GM12875 (cell line): Measurements from ENCODE around the gene GCNT2.

Experiments
- H3K4me3 ChIP-seq: one replicate; pipeline ENCODE4 v1.5.1; 2011; ENCODE audit warnings: low read depth, low read length, control low read depth
- TF ChIP-seq, protein P1 (sequence below): IDR thresholded peaks from 2 replicates; pipeline ENCODE4 v1.5.1; 2011; ENCODE audit warnings: low read depth, mild to moderate bottlenecking, control low read depth, inconsistent platforms, low read length, moderate library complexity, borderline replicate concordance; ENCODE audit not compliant: insufficient read depth

GCNT2 gene

DNA sequence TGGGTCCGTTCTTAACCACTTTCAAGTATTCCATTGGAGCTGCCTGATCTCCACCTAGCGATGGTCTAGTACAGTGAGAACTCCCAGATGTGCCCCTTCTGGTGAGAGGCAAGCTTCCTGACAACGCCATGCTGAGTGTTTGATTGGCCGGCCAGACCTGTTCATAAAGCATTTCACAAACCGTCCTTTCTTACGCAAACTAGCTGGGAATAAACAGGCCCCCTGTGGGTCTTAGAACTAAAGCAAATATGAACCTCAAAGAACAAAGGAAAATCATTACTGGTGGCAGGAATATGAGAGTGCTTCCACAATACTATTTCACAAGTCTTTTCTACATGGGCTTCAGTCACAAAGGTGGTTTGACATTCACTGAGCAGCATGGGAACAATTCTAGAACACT lies 15.6 kb upstream of the GCNT2 start:
- TF ChIP-seq, protein P1, sequence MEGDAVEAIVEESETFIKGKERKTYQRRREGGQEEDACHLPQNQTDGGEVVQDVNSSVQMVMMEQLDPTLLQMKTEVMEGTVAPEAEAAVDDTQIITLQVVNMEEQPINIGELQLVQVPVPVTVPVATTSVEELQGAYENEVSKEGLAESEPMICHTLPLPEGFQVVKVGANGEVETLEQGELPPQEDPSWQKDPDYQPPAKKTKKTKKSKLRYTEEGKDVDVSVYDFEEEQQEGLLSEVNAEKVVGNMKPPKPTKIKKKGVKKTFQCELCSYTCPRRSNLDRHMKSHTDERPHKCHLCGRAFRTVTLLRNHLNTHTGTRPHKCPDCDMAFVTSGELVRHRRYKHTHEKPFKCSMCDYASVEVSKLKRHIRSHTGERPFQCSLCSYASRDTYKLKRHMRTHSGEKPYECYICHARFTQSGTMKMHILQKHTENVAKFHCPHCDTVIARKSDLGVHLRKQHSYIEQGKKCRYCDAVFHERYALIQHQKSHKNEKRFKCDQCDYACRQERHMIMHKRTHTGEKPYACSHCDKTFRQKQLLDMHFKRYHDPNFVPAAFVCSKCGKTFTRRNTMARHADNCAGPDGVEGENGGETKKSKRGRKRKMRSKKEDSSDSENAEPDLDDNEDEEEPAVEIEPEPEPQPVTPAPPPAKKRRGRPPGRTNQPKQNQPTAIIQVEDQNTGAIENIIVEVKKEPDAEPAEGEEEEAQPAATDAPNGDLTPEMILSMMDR, result no peak
- no peak overlapping the region for H3K4me3 ChIP-seq

DNA sequence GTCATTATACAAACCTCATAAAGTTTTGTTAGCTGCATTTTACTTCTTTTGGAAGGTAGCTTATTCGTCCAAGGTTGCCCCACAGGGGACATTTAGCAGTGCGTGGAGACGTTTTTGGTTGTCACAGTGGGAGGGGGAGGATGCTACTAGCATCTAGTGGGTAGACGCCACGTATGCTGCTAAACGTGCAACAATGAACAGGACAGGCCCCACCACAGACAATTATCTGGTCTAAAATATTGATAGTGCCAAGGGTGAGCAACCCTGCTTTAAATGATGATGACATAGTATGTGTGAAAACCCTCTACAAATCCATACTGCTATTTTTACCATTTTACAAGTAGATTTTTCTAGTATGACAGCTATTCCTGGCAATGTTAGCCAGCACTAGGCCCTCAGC lies 13.9 kb upstream of the GCNT2 start:
- TF ChIP-seq, protein P1, result no peak
- H3K4me3 ChIP-seq, result no peak overlapping the region

DNA sequence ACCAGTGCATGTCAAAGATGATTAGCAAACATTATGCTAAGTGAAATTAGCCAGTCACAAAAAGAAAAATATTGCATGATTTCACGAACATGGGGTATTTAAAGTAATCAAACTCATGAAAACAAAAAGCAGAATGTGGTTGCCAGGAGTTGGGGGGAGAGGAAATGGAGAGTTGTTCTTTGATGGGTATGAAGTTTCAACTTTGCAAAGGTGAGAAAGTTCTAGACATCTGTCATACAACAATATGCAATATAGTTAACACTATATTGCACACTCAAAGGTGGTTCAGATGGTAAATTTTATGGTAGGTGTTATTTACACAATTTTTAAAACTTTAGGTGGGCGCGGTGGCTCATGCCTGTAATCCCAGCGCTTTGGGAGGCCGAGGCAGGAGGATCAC lies 13.4 kb upstream of the GCNT2 start:
- TF ChIP-seq, protein P1, result no peak
- H3K4me3 ChIP-seq, result no peak overlapping the region

DNA sequence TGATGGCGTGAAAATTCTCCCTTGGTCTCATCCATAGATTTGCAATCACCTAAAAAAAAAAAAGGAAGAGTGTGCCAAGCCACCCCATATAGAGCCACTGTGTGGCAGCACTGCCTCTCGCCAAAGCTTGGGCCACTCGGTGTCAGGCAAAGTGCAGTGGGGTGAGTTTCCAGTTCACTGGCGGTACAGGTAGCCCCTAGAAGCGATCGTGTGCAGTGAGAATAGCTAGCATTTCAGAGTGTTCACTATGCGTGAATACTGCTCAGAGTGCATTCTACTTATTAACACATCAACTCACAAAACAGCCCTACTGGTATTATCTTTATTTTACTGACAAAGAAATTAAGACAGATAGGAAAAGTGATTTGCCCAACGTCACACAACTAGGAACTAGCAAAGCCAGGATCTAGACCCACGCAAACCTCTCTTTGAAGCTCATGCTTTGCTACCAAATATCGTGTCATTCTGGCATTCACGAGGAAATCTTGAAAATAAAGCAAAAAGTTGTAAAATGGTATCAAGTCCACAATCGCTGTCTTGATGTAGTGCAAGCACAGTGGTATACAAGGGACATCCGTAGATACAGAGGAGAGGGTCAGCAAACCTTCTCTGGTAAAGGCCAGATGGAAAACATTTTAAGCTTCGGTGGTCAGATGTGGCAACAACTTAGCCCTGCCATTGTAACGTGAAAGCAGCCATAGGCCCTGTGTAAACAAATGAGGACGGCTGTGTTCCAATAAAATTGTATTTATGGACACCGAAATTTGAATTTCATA lies 10.4 kb upstream of the GCNT2 start:
- TF ChIP-seq, protein P1, result peak; percentile 68
- no peak overlapping the region for H3K4me3 ChIP-seq

DNA sequence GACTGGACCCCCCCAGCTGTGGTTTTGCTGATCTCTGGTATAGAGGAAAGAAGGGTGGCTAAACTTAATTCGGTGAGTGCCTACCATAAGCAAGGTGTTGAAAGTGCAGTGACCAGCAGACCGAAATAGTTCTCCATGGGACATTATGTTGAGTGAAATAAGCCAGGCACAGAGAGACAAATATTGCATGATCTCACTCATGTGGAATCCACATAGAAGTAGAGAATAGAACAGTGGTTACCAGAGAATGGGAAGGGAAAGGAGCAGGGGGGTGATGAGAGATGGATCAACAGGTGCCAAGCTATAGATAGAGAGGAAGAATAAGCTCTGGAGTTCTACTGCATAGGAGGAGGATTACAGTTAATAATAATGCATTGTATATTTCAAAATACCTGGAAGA lies 9.7 kb upstream of the GCNT2 start:
- H3K4me3 ChIP-seq, result no peak overlapping the region
- TF ChIP-seq, protein P1, result no peak

DNA sequence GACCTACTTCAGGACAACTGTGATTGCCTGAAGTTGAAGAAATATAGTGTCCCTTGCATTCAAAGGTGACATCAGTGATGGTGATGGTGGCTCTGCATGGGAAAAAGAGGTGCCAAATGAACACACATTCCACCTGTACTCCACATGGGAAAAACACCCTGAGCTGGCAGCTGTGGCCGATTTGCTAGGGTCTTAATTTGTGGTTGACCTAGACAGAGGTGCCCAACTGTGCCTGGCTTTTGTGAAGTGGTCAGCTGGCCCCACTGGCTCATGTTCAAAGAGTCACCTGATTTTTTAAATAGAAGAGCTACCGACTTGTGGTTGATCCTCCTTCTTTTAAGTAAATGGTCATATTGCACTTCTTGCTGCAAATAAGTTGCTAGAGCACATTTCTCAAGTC lies 7.6 kb upstream of the GCNT2 start:
- no peak overlapping the region for H3K4me3 ChIP-seq
- TF ChIP-seq, protein P1, result no peak

DNA sequence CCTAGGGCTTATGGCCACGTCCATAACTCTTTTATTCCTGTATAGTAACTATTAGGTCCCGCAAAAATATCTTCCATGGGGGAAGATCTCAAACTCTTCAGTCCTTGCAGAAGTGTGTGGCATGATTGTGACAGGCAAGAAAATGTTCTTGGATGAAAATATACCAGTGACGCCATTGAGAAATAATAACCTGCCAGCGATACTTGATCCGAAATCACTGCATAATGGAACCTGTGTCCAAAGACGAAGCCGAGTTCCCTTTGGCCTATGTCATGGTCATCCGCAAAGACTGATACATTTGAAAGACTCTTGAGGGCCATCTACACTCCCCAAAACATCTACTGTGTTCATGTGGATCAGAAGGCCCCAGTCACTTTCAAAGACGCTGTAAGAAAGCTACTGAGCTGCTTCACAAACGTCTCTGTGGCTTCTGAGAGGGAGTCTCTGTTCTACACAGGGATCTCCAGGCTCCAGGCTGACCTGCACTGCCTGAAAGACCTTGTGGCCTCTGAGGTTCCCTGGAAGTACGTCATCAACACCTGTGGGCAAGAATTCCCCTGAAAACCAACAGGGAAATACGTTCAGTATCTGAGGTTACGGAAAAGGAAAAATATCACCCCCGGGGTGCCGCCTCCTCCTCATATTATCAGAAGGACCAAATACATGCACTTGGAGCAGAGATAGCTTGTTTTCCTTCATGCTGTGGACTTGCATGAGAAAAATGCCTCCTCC lies 6.9 kb upstream of the GCNT2 start:
- H3K4me3 ChIP-seq, result no peak overlapping the region
- TF ChIP-seq, protein P1, result no peak
